ENCODE measurements around the gene HLA-E.
A peak's percentile ranks its signal among the peaks of the same experiment; 100 is the strongest.
"Not testable (repeated sequence)": the region's sequence is repeated elsewhere in the genome, so short reads cannot be mapped to it uniquely, and the experiment has no call there.

HLA-E gene

GRCh38 chr6:30483677-30484279, 5.5 kb upstream of the HLA-E start:
- TF ChIP-seq POLR2A (IDR thresholded peaks at IDR 0.05; ENCODE audit: low read depth, low read length), result no peak
- no peak for TF ChIP-seq TAF1 (IDR thresholded peaks at IDR 0.05; ENCODE audit: borderline replicate concordance, low read depth, low read length)
- no peak for TF ChIP-seq POLR2AphosphoS5 (IDR thresholded peaks at IDR 0.05; ENCODE audit: low read depth, low read length)
- DNase-seq (ENCODE audit: insufficient read length) (no peak), FAIRE-seq (peak; percentile 78)

GRCh38 chr6:30485236-30485635, 4.1 kb upstream of the HLA-E start:
- DNase-seq (ENCODE audit: insufficient read length) (no peak), FAIRE-seq (no peak)
- no peak for TF ChIP-seq TAF1 (IDR thresholded peaks at IDR 0.05; ENCODE audit: borderline replicate concordance, low read depth, low read length)
- no peak for TF ChIP-seq POLR2A (IDR thresholded peaks at IDR 0.05; ENCODE audit: low read depth, low read length)
- no peak for TF ChIP-seq POLR2AphosphoS5 (IDR thresholded peaks at IDR 0.05; ENCODE audit: low read depth, low read length)

- TF ChIP-seq POLR2A (IDR thresholded peaks at IDR 0.05; ENCODE audit: low read depth, low read length), result no peak
- no peak for TF ChIP-seq POLR2AphosphoS5 (IDR thresholded peaks at IDR 0.05; ENCODE audit: low read depth, low read length)
- TF ChIP-seq TAF1 (IDR thresholded peaks at IDR 0.05; ENCODE audit: borderline replicate concordance, low read depth, low read length), result no peak
- FAIRE-seq, result no peak
- no peak for DNase-seq (ENCODE audit: insufficient read length)
Observed at GRCh38 chr6:30487926-30488325, 1.4 kb upstream of the HLA-E start.

DNA sequence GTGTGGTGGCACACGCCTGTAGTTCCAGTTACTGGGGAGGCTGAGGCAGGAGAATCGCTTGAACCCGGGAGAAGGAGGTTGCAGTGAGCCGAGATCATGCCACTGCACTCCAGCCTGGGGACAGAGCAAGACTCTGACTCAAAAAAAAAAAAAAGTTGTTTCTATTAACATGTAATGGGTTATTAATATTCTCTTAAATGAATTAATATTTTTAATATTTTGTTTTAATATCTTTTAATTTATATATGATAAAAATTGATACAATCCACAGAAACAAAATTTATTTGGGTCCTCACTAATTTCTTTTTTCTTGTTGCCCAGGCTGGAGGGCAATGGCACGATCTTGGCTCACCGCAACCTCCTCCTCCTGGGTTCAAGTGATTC, 620 bp upstream of the HLA-E start:
- DNase-seq (ENCODE audit: insufficient read length); FAIRE-seq: not testable (repeated sequence)

DNA sequence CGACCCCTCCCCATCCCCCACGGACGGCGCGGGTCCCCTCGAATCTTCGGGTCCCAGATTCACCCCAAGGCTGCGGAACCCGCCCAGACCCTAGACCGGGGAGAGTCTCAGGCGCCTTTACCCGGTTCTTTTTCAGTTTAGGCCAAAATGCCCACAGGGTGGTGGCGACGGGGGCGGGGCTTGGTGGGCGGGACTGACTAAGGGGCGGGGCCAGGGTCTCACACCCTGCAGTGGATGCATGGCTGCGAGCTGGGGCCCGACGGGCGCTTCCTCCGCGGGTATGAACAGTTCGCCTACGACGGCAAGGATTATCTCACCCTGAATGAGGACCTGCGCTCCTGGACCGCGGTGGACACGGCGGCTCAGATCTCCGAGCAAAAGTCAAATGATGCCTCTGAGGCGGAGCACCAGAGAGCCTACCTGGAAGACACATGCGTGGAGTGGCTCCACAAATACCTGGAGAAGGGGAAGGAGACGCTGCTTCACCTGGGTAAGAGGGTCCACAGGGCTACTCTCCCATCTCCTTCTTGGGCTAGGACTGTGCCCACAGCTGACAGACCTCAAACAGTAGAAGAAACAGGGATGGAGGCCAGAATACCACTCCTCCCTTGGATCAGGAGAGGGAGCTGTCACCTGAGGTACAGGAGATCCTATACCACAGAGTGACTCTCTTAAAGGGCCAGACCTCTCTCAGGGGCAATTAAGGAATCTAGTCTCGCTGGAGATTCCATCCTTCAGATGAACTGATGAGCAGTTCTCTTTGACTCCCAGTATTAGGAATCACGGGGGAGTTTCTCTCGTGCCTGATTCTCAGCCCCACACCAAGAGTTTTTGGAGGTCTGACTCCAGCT, 942 bp downstream of the HLA-E start:
- FAIRE-seq (peak; percentile 67), DNase-seq (ENCODE audit: insufficient read length) (peak; percentile 62)
- no peak for TF ChIP-seq POLR2AphosphoS5 (IDR thresholded peaks at IDR 0.05; ENCODE audit: low read depth, low read length)
- TF ChIP-seq POLR2A (IDR thresholded peaks at IDR 0.05; ENCODE audit: low read depth, low read length), result 0 out of 2 replicates have a peak, but pooled peaks have one; percentile 42

DNA sequence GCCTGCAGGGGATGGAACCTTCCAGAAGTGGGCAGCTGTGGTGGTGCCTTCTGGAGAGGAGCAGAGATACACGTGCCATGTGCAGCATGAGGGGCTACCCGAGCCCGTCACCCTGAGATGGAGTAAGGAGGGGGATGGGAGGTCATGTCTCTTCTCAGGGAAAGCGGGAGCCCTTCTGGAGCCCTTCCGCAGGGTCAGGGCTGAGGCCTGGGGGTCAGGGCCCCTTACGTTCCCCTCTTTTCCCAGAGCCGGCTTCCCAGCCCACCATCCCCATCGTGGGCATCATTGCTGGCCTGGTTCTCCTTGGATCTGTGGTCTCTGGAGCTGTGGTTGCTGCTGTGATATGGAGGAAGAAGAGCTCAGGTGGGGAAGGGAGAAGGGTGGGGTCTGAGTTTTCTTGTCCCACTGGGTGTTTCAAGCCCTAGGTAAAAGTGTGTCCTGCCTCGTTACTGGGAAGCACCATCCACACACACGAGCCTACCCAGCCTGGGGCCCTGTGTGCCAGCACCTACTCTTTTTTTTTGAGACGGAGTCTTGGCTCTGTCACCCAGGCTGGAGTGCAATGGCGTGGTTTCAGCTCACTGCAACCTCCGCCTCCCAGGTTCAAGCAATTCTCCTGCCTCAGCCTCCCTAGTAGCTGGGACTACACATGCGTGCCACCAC, 2.1 kb downstream of the HLA-E start:
- TF ChIP-seq POLR2A (IDR thresholded peaks at IDR 0.05; ENCODE audit: low read depth, low read length) (peak; percentile 5; the same call in 1 of the 2 replicates), POLR2AphosphoS5 (IDR thresholded peaks at IDR 0.05; ENCODE audit: low read depth, low read length) (peak; percentile 62; the same call in 1 of the 2 replicates)
- not testable (repeated sequence) for DNase-seq (ENCODE audit: insufficient read length); FAIRE-seq

DNA sequence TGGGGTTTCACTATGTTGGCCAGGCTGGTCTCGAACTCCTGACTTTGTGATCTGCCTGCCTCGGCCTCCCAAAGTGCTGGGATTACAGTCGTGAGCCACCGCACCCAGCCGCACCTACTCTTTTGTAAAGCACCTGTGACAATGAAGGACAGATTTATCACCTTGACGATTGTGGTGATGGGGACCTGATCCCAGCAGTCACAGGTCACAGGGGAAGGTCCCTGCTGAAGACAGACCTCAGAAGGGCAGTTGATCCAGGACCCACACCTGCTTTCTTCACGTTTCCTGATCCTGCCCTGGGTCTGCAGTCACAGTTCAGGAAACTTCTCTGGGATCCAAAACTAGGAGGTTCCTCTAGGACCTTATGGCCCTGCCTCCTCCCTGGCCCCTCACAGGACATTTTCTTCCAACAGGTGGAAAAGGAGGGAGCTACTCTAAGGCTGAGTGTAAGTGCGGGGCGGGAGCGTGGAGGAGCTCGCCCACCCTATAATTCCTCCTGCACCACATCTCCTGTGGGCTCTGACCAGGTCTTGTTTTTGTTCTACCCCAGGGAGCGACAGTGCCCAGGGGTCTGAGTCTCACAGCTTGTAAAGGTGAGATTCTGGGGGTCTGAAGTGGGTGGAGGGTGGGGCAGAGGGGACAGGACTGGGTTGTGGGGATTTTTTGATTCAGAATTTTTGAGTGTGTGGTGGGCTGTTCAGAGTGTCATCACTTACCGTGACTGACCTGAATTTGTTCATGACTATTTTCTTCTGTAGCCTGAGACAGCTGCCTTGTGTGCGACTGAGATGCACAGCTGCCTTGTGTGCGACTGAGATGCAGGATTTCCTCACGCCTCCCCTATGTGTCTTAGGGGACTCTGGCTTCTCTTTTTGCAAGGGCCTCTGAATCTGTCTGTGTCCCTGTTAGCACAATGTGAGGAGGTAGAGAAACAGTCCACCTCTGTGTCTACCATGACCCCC, 3.0 kb downstream of the HLA-E start:
- DNase-seq (ENCODE audit: insufficient read length) (no peak), FAIRE-seq (peak; percentile 17)
- peak; percentile 41 for TF ChIP-seq POLR2AphosphoS5 (IDR thresholded peaks at IDR 0.05; ENCODE audit: low read depth, low read length)
- no peak for TF ChIP-seq POLR2A (IDR thresholded peaks at IDR 0.05; ENCODE audit: low read depth, low read length)
- TF ChIP-seq TAF1 (IDR thresholded peaks at IDR 0.05; ENCODE audit: borderline replicate concordance, low read depth, low read length), result no peak

DNA sequence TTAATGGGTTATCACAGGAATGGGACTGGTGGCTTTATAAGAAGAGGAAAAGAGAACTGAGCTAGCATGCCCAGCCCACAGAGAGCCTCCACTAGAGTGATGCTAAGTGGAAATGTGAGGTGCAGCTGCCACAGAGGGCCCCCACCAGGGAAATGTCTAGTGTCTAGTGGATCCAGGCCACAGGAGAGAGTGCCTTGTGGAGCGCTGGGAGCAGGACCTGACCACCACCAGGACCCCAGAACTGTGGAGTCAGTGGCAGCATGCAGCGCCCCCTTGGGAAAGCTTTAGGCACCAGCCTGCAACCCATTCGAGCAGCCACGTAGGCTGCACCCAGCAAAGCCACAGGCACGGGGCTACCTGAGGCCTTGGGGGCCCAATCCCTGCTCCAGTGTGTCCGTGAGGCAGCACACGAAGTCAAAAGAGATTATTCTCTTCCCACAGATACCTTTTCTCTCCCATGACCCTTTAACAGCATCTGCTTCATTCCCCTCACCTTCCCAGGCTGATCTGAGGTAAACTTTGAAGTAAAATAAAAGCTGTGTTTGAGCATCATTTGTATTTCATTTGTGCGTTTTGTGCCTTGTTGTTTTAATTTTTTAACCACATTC, 4.4 kb downstream of the HLA-E start:
- no peak for DNase-seq (ENCODE audit: insufficient read length)
- TF ChIP-seq POLR2AphosphoS5 (IDR thresholded peaks at IDR 0.05; ENCODE audit: low read depth, low read length) (peak; percentile 99), TAF1 (IDR thresholded peaks at IDR 0.05; ENCODE audit: borderline replicate concordance, low read depth, low read length) (no peak), POLR2A (IDR thresholded peaks at IDR 0.05; ENCODE audit: low read depth, low read length) (peak; percentile 95)
- no peak for FAIRE-seq

GRCh38 chr6:30494291-30494861, 5.1 kb downstream of the HLA-E start:
- DNase-seq (ENCODE audit: insufficient read length) (no peak), FAIRE-seq (no peak)
- TF ChIP-seq POLR2AphosphoS5 (IDR thresholded peaks at IDR 0.05; ENCODE audit: low read depth, low read length) (no peak; the same call in 1 of the 2 replicates), POLR2A (IDR thresholded peaks at IDR 0.05; ENCODE audit: low read depth, low read length) (peak; percentile 9; the same call in 1 of the 2 replicates)

DNA sequence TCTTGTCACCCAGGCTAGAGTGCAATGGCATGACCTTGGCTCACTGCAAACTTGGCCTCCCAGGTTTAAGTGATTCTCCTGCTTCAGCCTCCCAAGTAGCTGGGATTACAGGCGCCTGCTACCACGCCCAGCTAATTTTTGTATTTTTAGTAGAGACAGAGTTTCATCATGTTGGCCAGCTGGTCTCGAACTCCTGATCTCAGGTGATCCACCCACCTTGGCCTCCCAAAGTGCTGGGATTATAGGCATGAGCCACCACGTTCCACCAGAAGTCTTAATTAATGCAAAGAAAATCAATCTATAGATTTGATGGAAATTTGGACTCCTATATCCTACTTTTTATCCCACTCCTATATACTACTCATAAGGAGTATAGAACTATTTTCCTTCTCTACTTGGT, 5.8 kb downstream of the HLA-E start:
- not testable (repeated sequence) for DNase-seq (ENCODE audit: insufficient read length); FAIRE-seq

- FAIRE-seq (no peak), DNase-seq (ENCODE audit: insufficient read length) (no peak)
- TF ChIP-seq TAF1 (IDR thresholded peaks at IDR 0.05; ENCODE audit: borderline replicate concordance, low read depth, low read length) (no peak), POLR2A (IDR thresholded peaks at IDR 0.05; ENCODE audit: low read depth, low read length) (no peak), POLR2AphosphoS5 (IDR thresholded peaks at IDR 0.05; ENCODE audit: low read depth, low read length) (no peak)
Observed at GRCh38 chr6:30495993-30496392, 6.7 kb downstream of the HLA-E start.

DNA sequence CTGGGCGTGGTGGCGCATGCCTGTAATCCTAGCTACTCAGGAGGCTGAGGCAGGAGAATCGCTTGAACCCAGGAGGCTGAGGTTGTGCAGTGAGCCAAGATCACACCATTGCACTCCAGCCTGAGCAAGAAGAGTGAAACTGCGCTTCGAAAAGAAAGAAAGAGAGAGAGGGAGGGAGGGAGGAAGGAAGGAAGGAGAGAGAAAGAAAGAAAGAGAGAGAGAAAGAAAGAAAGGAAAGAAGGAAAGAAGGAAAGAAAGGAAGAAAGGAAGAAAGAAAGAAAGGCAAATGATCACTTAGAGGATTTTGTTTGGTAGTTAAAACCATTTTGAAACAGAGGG, 7.9 kb downstream of the HLA-E start:
- not testable (repeated sequence) for DNase-seq (ENCODE audit: insufficient read length); FAIRE-seq

Data from GM12892 (cell line).